Gastrocnemius medialis (tissue), 4 donors: ENCODE measurements around the gene NPTX1.

ENCODE experiments used
- CTCF ChIP-seq, 5 experiments: fragments of 450-650 bp in 3 of 5; fragments of 200-600 bp in 2 of 5; sonication (generic) in 2 of 5; IDR thresholded peaks in 4 of 5; conservative IDR thresholded peaks in 1 of 5; 1 replicate in 4 of 5; 2 replicates in 1 of 5; pipeline ENCODE4 v1.5.1; 2016 to 2019; ENCODE audit warnings: antibody characterized with exemption in 5 of 5, mild to moderate bottlenecking in 3 of 5, moderate library complexity in 3 of 5
- POLR2A ChIP-seq, 2 donors: fragments of 450-650 bp; IDR thresholded peaks; one replicate each; pipeline ENCODE4 v1.6.1; 2017; ENCODE audit warnings: antibody characterized with exemption in 2 of 2, mild to moderate bottlenecking in 2 of 2, moderate library complexity in 2 of 2

GRCh38 chr17:80429356-80430275 is 46.8 kb downstream of the NPTX1 start:
- TF ChIP-seq POLR2A (IDR thresholded peaks at IDR 0.05): no peak
- no peak for TF ChIP-seq CTCF (IDR thresholded peaks at IDR 0.05 in 4 of 5, conservative IDR thresholded peaks at IDR 0.05 in 1 of 5)
